ENCODE measurements around the gene ADAM22.

Gene ADAM22

GRCh38 chr7:87982116-87982515, 48.1 kb downstream of the ADAM22 start:
- TF ChIP-seq EZH2 (IDR thresholded peaks at IDR 0.05) = no peak
- no peak for TF ChIP-seq POLR2AphosphoS5 (IDR thresholded peaks at IDR 0.05; ENCODE audit: borderline replicate concordance, low read depth, low read length)
- no peak for TF ChIP-seq FOXP2 (optimal IDR thresholded peaks at IDR 0.05; ENCODE audit: control extremely low read depth, extremely low read length, insufficient read depth)
- H3K4me3 ChIP-seq = no peak overlapping the region

GRCh38 chr7:87984088-87984487, 50.0 kb downstream of the ADAM22 start:
- H3K9me3 ChIP-seq (ENCODE audit: low read depth, low read length) = no peaks in the 10 kb centered on the region
- no peaks in the 10 kb centered on the region for H3K36me3 ChIP-seq (ENCODE audit: insufficient read depth, low read length)
- no peak overlapping the region for H3K9ac ChIP-seq (ENCODE audit: insufficient read length)
- no peak for DNase-seq (ENCODE audit: low read depth, low spot score)
- TF ChIP-seq FOXP2 (optimal IDR thresholded peaks at IDR 0.05; ENCODE audit: control extremely low read depth, extremely low read length, insufficient read depth) = no peak
- no peak for TF ChIP-seq EZH2 (IDR thresholded peaks at IDR 0.05)
- no peak for TF ChIP-seq POLR2AphosphoS5 (IDR thresholded peaks at IDR 0.05; ENCODE audit: borderline replicate concordance, low read depth, low read length)
- H3K4me3 ChIP-seq = no peak overlapping the region
- no peak overlapping the region for H3K27ac ChIP-seq

More at GRCh38 chr7:87982116-87982515, 48.1 kb downstream of the ADAM22 start:
- H3K36me3 ChIP-seq (ENCODE audit: insufficient read depth, low read length) = no peaks in the 10 kb centered on the region
- H3K9me3 ChIP-seq (ENCODE audit: low read depth, low read length) = no peaks in the 10 kb centered on the region
- H3K9ac ChIP-seq (ENCODE audit: insufficient read length) = no peak overlapping the region
- no peak overlapping the region for H3K27ac ChIP-seq
- DNase-seq (ENCODE audit: low read depth, low spot score) = no peak

- Histone ChIP-seq H3K9me3 (ENCODE audit: low read depth, low read length) (no peaks in the 10 kb centered on the region), H3K9ac (ENCODE audit: insufficient read length) (no peak overlapping the region), H3K36me3 (ENCODE audit: insufficient read depth, low read length) (no peaks in the 10 kb centered on the region), H3K4me3 (no peak overlapping the region), H3K27ac (no peak overlapping the region)
- no peak for DNase-seq (ENCODE audit: low read depth, low spot score)
- no peak for TF ChIP-seq EZH2 (IDR thresholded peaks at IDR 0.05)
- TF ChIP-seq POLR2AphosphoS5 (IDR thresholded peaks at IDR 0.05; ENCODE audit: borderline replicate concordance, low read depth, low read length) = no peak
- TF ChIP-seq FOXP2 (optimal IDR thresholded peaks at IDR 0.05; ENCODE audit: control extremely low read depth, extremely low read length, insufficient read depth) = no peak
These were observed 59.2 kb downstream of the ADAM22 start for GRCh38 chr7:87993269-87993668.

- H3K4me3 ChIP-seq = no peak overlapping the region
- no peak for DNase-seq (ENCODE audit: low read depth, low spot score)
- H3K9me3 ChIP-seq (ENCODE audit: low read depth, low read length) = no peaks in the 10 kb centered on the region
- TF ChIP-seq EZH2 (IDR thresholded peaks at IDR 0.05) = no peak
- no peak for TF ChIP-seq FOXP2 (optimal IDR thresholded peaks at IDR 0.05; ENCODE audit: control extremely low read depth, extremely low read length, insufficient read depth)
- no peak for TF ChIP-seq POLR2AphosphoS5 (IDR thresholded peaks at IDR 0.05; ENCODE audit: borderline replicate concordance, low read depth, low read length)
- H3K36me3 ChIP-seq (ENCODE audit: insufficient read depth, low read length) = no peaks in the 10 kb centered on the region
- H3K27ac ChIP-seq = no peak overlapping the region
- no peak overlapping the region for H3K9ac ChIP-seq (ENCODE audit: insufficient read length)
These were observed 65.2 kb downstream of the ADAM22 start for GRCh38 chr7:87999261-87999660.

- no peaks in the 10 kb centered on the region for H3K36me3 ChIP-seq (ENCODE audit: insufficient read depth, low read length)
- no peak overlapping the region; the same call in 1 of the 2 replicates for H3K27ac ChIP-seq
- no peak overlapping the region for H3K4me3 ChIP-seq
- no peak overlapping the region for H3K9ac ChIP-seq (ENCODE audit: insufficient read length)
- DNase-seq (ENCODE audit: low read depth, low spot score) = no peak
- H3K9me3 ChIP-seq (ENCODE audit: low read depth, low read length) = no peaks in the 10 kb centered on the region
- no peak for TF ChIP-seq FOXP2 (optimal IDR thresholded peaks at IDR 0.05; ENCODE audit: control extremely low read depth, extremely low read length, insufficient read depth)
- TF ChIP-seq EZH2 (IDR thresholded peaks at IDR 0.05) = no peak
- TF ChIP-seq POLR2AphosphoS5 (IDR thresholded peaks at IDR 0.05; ENCODE audit: borderline replicate concordance, low read depth, low read length) = no peak
These were observed 67.9 kb downstream of the ADAM22 start for GRCh38 chr7:88001744-88002530.

- Histone ChIP-seq H3K9ac (ENCODE audit: insufficient read length) (no peak overlapping the region), H3K27ac (peak overlapping the region; percentile 84), H3K36me3 (ENCODE audit: insufficient read depth, low read length) (no peaks in the 10 kb centered on the region), H3K4me3 (peak overlapping the region; percentile 39; the same call in 1 of the 2 replicates), H3K9me3 (ENCODE audit: low read depth, low read length) (no peaks in the 10 kb centered on the region)
- no peak for TF ChIP-seq FOXP2 (optimal IDR thresholded peaks at IDR 0.05; ENCODE audit: control extremely low read depth, extremely low read length, insufficient read depth)
- DNase-seq (ENCODE audit: low read depth, low spot score) = no peak
These were observed 68.6 kb downstream of the ADAM22 start for GRCh38 chr7:88002617-88003016.

- Histone ChIP-seq H3K27ac (peak overlapping the region; percentile 84), H3K4me3 (peak overlapping the region; percentile 39; the same call in 1 of the 2 replicates), H3K36me3 (ENCODE audit: insufficient read depth, low read length) (no peaks in the 10 kb centered on the region), H3K9ac (ENCODE audit: insufficient read length) (no peak overlapping the region), H3K9me3 (ENCODE audit: low read depth, low read length) (no peaks in the 10 kb centered on the region)
- DNase-seq (ENCODE audit: low read depth, low spot score) = no peak
- TF ChIP-seq POLR2AphosphoS5 (IDR thresholded peaks at IDR 0.05; ENCODE audit: borderline replicate concordance, low read depth, low read length) (no peak), EZH2 (IDR thresholded peaks at IDR 0.05) (no peak), FOXP2 (optimal IDR thresholded peaks at IDR 0.05; ENCODE audit: control extremely low read depth, extremely low read length, insufficient read depth) (no peak)
These were observed 69.5 kb downstream of the ADAM22 start for GRCh38 chr7:88003581-88003980.

GRCh38 chr7:88005191-88005590, 71.1 kb downstream of the ADAM22 start:
- no peak for TF ChIP-seq FOXP2 (optimal IDR thresholded peaks at IDR 0.05; ENCODE audit: control extremely low read depth, extremely low read length, insufficient read depth)
- TF ChIP-seq EZH2 (IDR thresholded peaks at IDR 0.05) = no peak
- no peak for TF ChIP-seq POLR2AphosphoS5 (IDR thresholded peaks at IDR 0.05; ENCODE audit: borderline replicate concordance, low read depth, low read length)
- H3K9me3 ChIP-seq (ENCODE audit: low read depth, low read length) = no peaks in the 10 kb centered on the region
- no peak for DNase-seq (ENCODE audit: low read depth, low spot score)

More at GRCh38 chr7:88005191-88005590, 71.1 kb downstream of the ADAM22 start:
- Histone ChIP-seq H3K4me3 (no peak overlapping the region), H3K36me3 (ENCODE audit: insufficient read depth, low read length) (no peaks in the 10 kb centered on the region), H3K27ac (no peak overlapping the region), H3K9ac (ENCODE audit: insufficient read length) (no peak overlapping the region)
